A172 (cell line): ENCODE measurements around the gene SUPT4H1. TPM values are rescaled to one million over a fixed set of nuclear protein-coding genes. Genes with fewer than 3 reads are reported as not detected.
A peak's percentile ranks its signal among the peaks of the same experiment; 100 is the strongest.
"Not testable (repeated sequence)": the region's sequence is repeated elsewhere in the genome, so short reads cannot be mapped to it uniquely, and the experiment has no call there.

ENCODE experiments used
- DNase-seq: peaks from one replicate; pipeline ENCODE4 v3.0.0-alpha.2; 2015; ENCODE audit warnings: low spot score
- total RNA-seq: library from RNA; depleted of rRNA; stranded (reverse); fragments of >200 nt; shearing (Covaris generic); gene quantifications from 2 replicates; pipeline ENCODE4 v1.2.3, GENCODE V29; 2014; rRNA removed

SUPT4H1 gene
- 76.1 and 161 TPM in 2 replicates for total RNA-seq

DNA sequence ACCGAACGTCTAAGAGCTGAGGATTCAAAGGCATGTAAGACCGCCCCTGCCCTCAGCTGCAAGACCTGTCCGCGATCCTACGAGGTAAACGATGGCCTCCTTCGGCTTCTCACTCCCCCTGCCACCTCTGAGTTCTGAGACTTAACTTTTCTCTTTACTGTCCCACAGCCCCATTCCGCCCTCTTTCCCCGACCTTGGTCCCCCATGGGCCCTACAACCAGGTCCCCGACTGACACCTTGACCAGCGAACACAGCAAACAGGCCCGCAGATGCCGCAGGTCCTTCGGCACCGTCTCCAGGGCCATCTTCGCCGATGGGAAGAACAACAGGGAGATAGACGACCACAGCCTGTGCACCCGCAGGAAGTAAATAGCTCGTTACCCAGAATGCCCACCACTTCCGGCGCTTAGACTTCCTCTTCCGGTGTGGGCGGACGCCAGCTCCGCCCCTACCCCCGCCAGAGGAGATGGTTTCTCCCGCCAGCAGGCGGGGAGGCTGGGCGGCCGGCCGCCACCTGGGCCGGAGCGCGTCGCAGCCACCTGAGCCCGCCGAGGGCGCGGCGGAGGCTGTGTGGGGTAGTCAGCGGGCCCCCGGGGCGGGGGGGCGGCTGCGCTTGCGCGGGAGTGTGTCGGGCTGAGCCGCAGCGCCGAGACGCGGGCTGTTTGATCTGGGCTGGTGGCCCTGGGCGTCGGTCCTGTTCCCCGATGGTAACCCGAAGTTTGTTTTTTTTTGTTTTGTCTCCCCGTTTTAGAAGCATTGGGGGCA is at the start of gene SUPT4H1:
SUPT4H1 (minus strand) TSS at position 371 of the 765 bp plus-strand sequence; CDS start at position 305, 66 bp downstream.
- peak; percentile 89 for DNase-seq

- no peak for DNase-seq
Observed at GRCh38 chr17:58401287-58401686, 49.3 kb upstream of the SUPT4H1 start.

GRCh38 chr17:58400826-58401225 is 48.8 kb upstream of the SUPT4H1 start:
- no peak for DNase-seq

DNA sequence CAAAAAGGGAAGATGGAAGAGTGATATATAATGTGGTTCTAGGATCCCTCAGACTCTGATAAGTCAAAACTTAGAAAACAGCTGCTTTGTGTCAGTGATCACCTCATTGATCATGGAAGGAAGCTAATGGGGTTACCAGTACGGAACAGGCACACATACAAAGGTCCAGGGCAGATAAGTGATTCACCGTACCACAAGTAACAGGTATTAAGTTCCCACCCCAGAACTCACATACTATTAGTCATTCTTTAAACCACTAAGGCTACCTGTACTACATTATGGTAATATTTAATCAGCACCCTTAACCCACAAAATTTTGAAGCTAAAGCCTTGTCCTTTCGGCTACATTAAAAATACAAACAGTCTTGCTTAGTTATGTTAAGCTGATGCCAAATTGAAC is 48.0 kb upstream of the SUPT4H1 start:
- no peak for DNase-seq

GRCh38 chr17:58398574-58399266 is 46.7 kb upstream of the SUPT4H1 start:
- DNase-seq = no peak

GRCh38 chr17:58397421-58397820 is 45.4 kb upstream of the SUPT4H1 start:
- DNase-seq = not testable (repeated sequence)

DNA sequence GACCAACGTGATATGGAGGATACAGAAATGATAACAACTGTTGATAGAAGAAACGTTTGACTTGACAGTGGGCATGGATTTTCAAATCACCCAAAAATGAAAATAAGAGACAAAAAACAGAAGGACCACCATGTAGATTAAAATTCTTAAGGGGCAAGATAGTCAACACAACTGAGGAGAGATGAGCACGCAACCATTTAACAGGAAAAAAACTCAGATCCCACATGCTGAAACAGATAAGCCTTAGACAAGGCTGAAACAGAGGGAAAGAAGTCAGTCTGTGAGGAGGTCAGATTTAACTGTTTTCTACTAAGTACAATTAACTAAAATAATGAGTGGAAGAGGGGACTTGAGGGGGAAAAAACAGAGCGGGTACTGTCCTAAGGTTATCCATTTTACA is 44.2 kb upstream of the SUPT4H1 start:
- no peak for DNase-seq

GRCh38 chr17:58394534-58395223 is 42.7 kb upstream of the SUPT4H1 start:
- no peak for DNase-seq

- peak; percentile 60 for DNase-seq
Observed at GRCh38 chr17:58391302-58391984, 39.4 kb upstream of the SUPT4H1 start.

DNA sequence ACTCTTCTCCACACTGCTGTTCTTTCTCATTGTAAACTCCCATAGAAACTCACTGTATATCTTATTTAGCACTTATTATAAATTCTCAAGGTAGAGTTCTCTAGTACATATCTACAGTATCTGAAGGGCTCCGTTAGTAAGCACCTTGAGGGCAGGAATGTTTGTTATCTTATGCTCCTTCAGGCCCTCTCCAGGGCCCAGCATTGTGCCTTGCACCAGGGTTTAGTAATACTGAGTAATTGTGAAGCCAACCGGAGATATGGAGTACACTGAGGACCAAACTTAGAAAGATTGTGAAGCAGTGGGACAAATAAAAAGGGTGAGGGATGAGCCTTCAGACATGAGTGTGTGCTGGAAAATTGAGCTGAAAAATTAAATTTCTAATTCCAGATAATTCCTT is 38.9 kb upstream of the SUPT4H1 start:
- no peak for DNase-seq

GRCh38 chr17:58388302-58389190 is 36.5 kb upstream of the SUPT4H1 start:
- no peak for DNase-seq

DNA sequence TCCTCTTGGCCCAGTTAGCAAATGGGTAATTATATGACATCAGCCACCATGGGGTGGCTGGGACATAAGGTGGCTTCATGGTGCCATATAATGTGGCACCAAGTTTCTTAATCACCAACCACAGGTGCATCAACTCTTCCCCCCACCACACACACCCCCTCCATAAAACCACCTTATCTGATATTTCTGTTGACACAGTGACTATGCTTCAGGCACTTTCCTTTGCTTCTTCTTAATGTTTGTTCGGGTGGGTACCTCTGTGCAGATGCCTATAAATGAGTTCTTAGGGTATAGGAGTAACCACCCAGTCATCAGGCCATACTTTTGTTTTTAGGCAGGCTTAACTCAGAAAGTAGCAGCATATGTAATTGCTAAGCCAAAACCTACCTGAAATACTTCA is 35.8 kb upstream of the SUPT4H1 start:
- DNase-seq = peak; percentile 8

GRCh38 chr17:58386708-58387107 is 34.7 kb upstream of the SUPT4H1 start:
- no peak for DNase-seq

DNA sequence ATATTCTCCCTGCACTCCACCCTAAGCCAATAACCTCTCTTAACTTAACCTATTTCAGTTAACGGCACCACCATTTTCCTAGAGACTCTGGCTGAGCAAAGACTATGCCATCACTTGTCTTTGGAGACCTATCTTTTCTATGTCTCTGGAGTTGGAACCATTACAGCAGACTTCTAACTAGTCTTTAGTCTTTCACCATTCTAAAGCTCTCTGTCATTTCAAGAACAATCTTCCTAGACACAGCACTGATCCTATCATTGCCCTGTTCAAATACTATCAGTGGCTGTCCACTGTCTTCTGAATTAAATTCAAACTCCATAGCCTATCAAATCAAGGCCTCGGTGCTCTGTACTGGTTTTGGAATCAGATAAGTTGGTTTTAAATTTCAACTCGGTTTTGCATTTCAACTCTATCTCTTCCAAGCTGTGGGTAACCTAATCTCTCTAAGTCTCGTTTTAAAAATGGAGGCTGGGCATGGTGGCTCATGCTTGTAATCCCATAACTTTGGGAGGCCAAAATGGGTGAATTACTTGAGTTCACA is 33.4 kb upstream of the SUPT4H1 start:
- no peak for DNase-seq

- no peak for DNase-seq
Observed at GRCh38 chr17:58384897-58385296, 32.9 kb upstream of the SUPT4H1 start.

DNA sequence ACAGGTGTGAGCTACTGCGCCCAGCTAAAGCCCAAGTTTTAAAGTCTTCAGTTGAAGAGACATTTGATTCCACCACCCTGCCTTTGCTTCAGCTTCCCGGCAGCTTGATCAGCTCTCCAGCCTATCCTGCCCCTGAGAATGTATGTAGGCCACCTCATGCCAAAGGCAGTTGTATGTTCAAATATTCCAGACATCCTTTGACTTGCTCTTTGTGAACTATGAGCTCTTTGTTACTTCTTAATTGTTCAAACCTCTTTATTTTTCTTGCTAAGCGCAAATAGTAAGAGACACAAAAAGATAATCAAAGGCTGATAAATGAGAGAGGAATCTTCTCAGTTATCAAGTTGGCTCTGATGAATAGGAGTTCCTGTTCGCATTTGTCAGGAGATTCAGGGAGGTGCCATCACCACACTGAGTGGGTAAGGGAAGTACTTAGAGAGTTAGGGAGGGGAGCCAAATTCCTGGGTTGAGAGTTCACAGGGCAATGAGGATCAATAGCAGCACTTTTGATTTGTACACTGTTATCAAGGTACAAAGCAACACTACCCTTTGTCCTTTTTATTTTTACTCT is 32.0 kb upstream of the SUPT4H1 start:
- no peak for DNase-seq

GRCh38 chr17:58382872-58383242 is 30.9 kb upstream of the SUPT4H1 start:
- no peak for DNase-seq

GRCh38 chr17:58382108-58382871 is 30.3 kb upstream of the SUPT4H1 start:
- no peak for DNase-seq
